Muscle layer of colon (tissue), 2 donors: ENCODE measurements around the gene FAM174C.
A peak's percentile ranks its signal among the peaks of the same experiment; 100 is the strongest.
"Not testable (repeated sequence)": the region's sequence is repeated elsewhere in the genome, so short reads cannot be mapped to it uniquely, and the experiment has no call there.

Experiments used
- H3K27ac ChIP-seq: one replicate; pipeline ENCODE4 v1.7.0; 2013; ENCODE audit warnings: low read depth, mild to moderate bottlenecking, low read length, moderate library complexity
- H3K27me3 ChIP-seq, 2 donors: one replicate each; pipeline ENCODE4 v1.7.0; 2013; ENCODE audit warnings: low read length in 2 of 2, mild to moderate bottlenecking in 2 of 2; ENCODE audit not compliant: insufficient read depth in 2 of 2, control insufficient read depth in 1 of 2
- H3K36me3 ChIP-seq: one replicate; pipeline ENCODE4 v1.7.0; 2013; ENCODE audit warnings: mild to moderate bottlenecking, low read length; ENCODE audit not compliant: insufficient read depth
- H3K4me1 ChIP-seq: one replicate; pipeline ENCODE4 v1.7.0; 2013; ENCODE audit warnings: mild to moderate bottlenecking, low read length; ENCODE audit not compliant: insufficient read depth
- H3K4me3 ChIP-seq, 2 donors: one replicate each; pipeline ENCODE4 v1.7.0; 2013; ENCODE audit warnings: low read length in 2 of 2, low read depth in 1 of 2, mild to moderate bottlenecking in 1 of 2, moderate library complexity in 1 of 2
- H3K9ac ChIP-seq: one replicate; pipeline ENCODE4 v1.7.0; 2013; ENCODE audit warnings: low read length
- H3K9me3 ChIP-seq: one replicate; pipeline ENCODE4 v1.7.0; 2013; ENCODE audit warnings: mild to moderate bottlenecking, low read length
- donor health status: abdominal sarcoma.
- donor health status: Adenocarcinoma of cecum.

The FAM174C gene

GRCh38 chr19:1311543-1312091 is 36.3 kb downstream of the FAM174C start:
- H3K36me3 ChIP-seq, result no peaks in the 10 kb centered on the region
- H3K27ac ChIP-seq, result no peak overlapping the region
- H3K27me3 ChIP-seq, result peaks cover 12 to 52% of the 10 kb centered on the region in 2 donors
- no peaks in the 10 kb centered on the region for H3K9me3 ChIP-seq
- H3K4me1 ChIP-seq, result no peaks in the 10 kb centered on the region
- no peak overlapping the region for H3K4me3 ChIP-seq
- H3K9ac ChIP-seq, result no peak overlapping the region

GRCh38 chr19:1312767-1313694 is 37.7 kb downstream of the FAM174C start:
- no peaks in the 10 kb centered on the region for H3K36me3 ChIP-seq
- H3K4me1 ChIP-seq, result no peaks in the 10 kb centered on the region
- peaks cover 14 to 61% of the 10 kb centered on the region in 2 donors for H3K27me3 ChIP-seq
- H3K27ac ChIP-seq, result no peak overlapping the region
- no peaks in the 10 kb centered on the region for H3K9me3 ChIP-seq
- no peak overlapping the region for H3K4me3 ChIP-seq
- no peak overlapping the region for H3K9ac ChIP-seq

GRCh38 chr19:1313695-1314613 is 38.6 kb downstream of the FAM174C start:
- Histone ChIP-seq H3K27me3 (peaks cover 14 to 67% of the 10 kb centered on the region in 2 donors), H3K9me3 (no peaks in the 10 kb centered on the region), H3K36me3 (no peaks in the 10 kb centered on the region)

DNA sequence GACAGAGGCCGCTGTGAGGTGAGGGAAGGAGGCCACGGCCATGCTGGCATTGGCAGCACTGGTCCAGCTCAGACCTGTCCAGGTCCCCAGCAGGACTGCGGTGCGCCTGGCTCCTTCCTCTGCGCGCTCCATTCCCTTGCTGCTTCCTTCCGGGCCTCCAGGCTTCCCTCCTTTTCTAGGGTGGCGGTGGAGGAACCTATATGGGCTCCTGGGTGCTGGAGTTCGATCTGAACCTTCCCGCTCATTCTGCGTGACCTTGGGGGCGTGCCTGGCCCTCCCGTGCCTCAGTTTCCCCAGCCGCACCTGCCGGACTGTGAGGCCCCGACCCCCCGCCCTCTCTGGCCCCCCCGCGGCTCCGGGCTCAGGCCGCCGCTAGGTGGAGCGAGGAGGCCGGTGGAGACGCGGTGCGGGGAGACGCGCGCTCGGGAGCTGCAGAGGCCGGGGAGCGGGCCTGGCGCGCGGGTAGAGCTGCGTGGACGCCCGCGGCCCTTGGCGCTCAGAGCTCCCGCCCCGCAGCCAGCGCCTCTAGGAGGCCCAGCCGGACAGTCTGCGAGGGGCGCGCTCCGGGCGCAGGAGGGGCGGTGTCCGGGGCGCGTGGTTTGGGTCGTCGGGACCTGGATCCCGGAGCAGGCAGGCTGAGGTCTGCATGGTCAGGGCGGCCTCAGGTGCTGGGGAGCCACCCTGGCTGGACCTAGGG is 40.3 kb downstream of the FAM174C start:
- H3K4me1 ChIP-seq, result no peaks in the 10 kb centered on the region
- H3K27me3 ChIP-seq, result peaks cover 9 to 57% of the 10 kb centered on the region in 2 donors
- H3K27ac ChIP-seq, result no peak overlapping the region
- peak overlapping the region in 1 of 2 donors; percentile 32 for H3K4me3 ChIP-seq
- H3K36me3 ChIP-seq, result no peaks in the 10 kb centered on the region
- no peak overlapping the region for H3K9ac ChIP-seq
- H3K9me3 ChIP-seq, result no peaks in the 10 kb centered on the region

More at GRCh38 chr19:1313695-1314613, 38.6 kb downstream of the FAM174C start:
- Histone ChIP-seq H3K9ac (no peak overlapping the region), H3K27ac (no peak overlapping the region), H3K4me1 (no peaks in the 10 kb centered on the region), H3K4me3 (no peak overlapping the region)

GRCh38 chr19:1316466-1316865 is 41.1 kb downstream of the FAM174C start:
- Histone ChIP-seq H3K36me3 (no peaks in the 10 kb centered on the region), H3K27me3 (peaks cover 9 to 54% of the 10 kb centered on the region in 2 donors), H3K9me3 (no peaks in the 10 kb centered on the region), H3K9ac (no peak overlapping the region), H3K4me1 (no peaks in the 10 kb centered on the region), H3K27ac (no peak overlapping the region), H3K4me3 (no peak overlapping the region)

DNA sequence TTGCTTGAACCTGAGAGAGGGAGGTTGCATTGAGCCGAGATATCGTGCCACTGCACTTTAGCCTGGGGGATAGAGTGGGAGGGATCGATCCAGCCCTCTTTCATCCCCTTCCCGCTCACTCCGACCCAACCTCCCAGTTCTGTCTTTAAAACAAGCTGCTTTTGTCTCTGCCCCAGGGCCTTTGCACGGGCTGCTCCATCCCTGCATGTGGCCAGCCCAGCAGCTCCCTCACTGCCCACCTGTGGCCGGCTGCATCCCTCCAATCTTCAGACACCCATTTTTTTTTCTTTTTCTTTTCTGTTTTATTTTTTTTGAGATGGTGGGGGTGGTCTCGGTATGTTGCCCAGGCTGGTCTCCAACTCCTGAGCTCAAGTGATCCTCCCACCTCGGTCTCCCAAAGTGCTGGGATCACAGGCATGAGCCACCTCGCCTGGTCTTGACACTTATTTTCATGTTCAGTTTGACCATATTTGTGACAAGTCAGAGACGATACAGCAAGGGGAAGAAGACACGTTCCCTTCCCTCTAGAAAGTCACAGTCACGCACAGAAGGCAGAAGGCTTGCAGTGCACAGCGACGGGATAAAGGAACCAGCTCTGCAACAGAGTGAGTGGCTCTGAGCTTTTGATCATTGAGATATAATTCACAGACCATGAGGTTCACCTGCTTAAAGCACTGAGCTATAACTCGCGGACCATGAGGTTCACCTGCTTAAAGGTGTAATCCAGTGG is 42.1 kb downstream of the FAM174C start:
- peaks cover 9 to 50% of the 10 kb centered on the region in 2 donors for H3K27me3 ChIP-seq
- no peak overlapping the region for H3K4me3 ChIP-seq
- no peaks in the 10 kb centered on the region for H3K9me3 ChIP-seq
- no peaks in the 10 kb centered on the region for H3K4me1 ChIP-seq
- H3K9ac ChIP-seq, result no peak overlapping the region
- no peak overlapping the region for H3K27ac ChIP-seq
- no peaks in the 10 kb centered on the region for H3K36me3 ChIP-seq

DNA sequence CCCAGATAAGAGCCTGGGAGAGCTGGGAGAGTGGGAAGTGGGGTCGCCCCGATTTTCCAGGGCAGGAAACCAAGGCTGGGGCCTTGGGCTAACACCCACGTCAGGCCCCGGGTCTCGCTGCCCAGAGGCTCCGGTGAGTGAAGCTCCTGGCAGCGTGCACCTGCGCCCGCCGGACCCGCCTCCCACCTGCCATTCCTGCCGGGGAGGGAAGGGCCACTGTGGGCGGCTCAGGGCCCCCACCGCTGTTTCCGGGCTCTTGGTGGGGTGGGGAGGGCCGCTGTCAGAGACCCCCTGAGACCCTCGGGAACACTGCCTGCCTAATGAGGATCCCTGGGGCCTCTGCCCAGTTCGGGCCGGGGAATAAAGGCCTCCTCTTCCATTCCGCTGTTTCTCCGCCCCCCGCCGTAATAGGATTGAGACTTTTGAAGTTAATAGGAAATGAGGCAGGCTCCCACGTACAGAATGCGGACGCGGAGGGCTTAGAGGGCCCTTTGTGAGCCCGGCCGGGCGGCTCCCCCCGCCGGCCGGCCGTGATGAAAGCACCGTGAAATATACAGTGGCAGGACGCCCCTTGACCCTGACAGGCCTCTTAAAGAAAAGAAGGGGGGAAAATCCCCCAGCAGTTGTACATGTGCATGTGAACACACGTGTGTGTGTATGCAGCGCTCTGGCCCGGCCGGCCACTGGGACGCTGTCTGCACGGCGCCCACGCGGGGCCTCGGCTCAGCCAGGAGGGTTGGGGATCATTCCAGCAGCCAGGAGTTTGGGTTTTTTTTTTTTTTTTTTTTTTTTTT is 43.5 kb downstream of the FAM174C start:
- H3K9me3 ChIP-seq, result no peaks in the 10 kb centered on the region
- H3K4me3 ChIP-seq, result no peak overlapping the region
- H3K4me1 ChIP-seq, result no peaks in the 10 kb centered on the region
- no peak overlapping the region for H3K9ac ChIP-seq
- H3K36me3 ChIP-seq, result no peaks in the 10 kb centered on the region
- H3K27ac ChIP-seq, result no peak overlapping the region
- H3K27me3 ChIP-seq, result peaks cover 9 to 53% of the 10 kb centered on the region in 2 donors

DNA sequence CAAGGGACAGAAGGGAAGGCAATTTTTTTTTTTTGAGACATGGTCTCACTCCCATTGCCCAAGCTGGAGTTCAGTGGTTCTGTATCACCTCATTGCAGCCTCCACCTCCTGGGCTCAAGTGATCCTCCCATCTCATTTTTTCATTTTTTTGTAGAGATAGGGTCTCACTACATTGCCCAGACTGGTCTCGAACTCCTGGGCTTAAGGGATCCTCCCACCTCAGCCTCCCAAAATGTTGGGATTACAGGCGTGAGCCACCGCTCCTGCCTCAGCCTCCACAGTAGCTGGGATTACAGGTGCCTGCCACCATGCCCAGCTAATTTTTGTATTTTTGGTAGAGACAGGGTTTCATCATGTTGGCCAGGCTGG is 44.9 kb downstream of the FAM174C start:
- H3K9ac ChIP-seq, H3K4me3 ChIP-seq, H3K9me3 ChIP-seq, H3K27ac ChIP-seq, H3K36me3 ChIP-seq, H3K4me1 ChIP-seq: not testable (repeated sequence)
- H3K27me3 ChIP-seq, result peaks cover 9 to 56% of the 10 kb centered on the region in 2 donors

GRCh38 chr19:1321539-1321938 is 46.2 kb downstream of the FAM174C start:
- H3K36me3 ChIP-seq, result no peaks in the 10 kb centered on the region
- H3K27ac ChIP-seq, result no peak overlapping the region
- no peaks in the 10 kb centered on the region for H3K9me3 ChIP-seq
- H3K27me3 ChIP-seq, result peaks cover 2 to 44% of the 10 kb centered on the region in 2 donors
- peaks cover 10% of the 10 kb centered on the region for H3K4me1 ChIP-seq
- H3K9ac ChIP-seq, result no peak overlapping the region
- no peak overlapping the region for H3K4me3 ChIP-seq
